Neuron (in vitro differentiated cells): ENCODE data around the gene IGFBP5.

ENCODE experiments used
- H2AFZ ChIP-seq: one replicate; pipeline ENCODE4 v1.6.1; 2013; ENCODE audit warnings: low read depth, mild to moderate bottlenecking, inconsistent platforms, low read length, moderate library complexity
- H3K27me3 ChIP-seq: one replicate; pipeline ENCODE4 v1.6.1; 2013; ENCODE audit warnings: low read length; ENCODE audit not compliant: insufficient read depth
- H3K36me3 ChIP-seq: one replicate; pipeline ENCODE4 v1.6.1; 2013; ENCODE audit warnings: low read length; ENCODE audit not compliant: insufficient read depth
- H3K4me1 ChIP-seq: one replicate; pipeline ENCODE4 v1.6.1; 2013; ENCODE audit warnings: low read length; ENCODE audit not compliant: insufficient read depth
- H3K4me3 ChIP-seq: 2 replicates; pipeline ENCODE4 v1.5.1; 2013; ENCODE audit warnings: mild to moderate bottlenecking, low read length, moderate library complexity
- H3K9me3 ChIP-seq: one replicate; pipeline ENCODE4 v1.6.1; 2013; ENCODE audit warnings: low read length

IGFBP5 gene

GRCh38 chr2:216727346-216728122, 32.2 kb upstream of the IGFBP5 start:
- Histone ChIP-seq H3K27me3 (no peaks in the 10 kb centered on the region), H3K36me3 (no peaks in the 10 kb centered on the region)

GRCh38 chr2:216724190-216724589, 28.8 kb upstream of the IGFBP5 start:
- Histone ChIP-seq H3K4me1 (no peaks in the 10 kb centered on the region), H3K36me3 (no peaks in the 10 kb centered on the region), H3K9me3 (no peaks in the 10 kb centered on the region), H3K4me3 (no peak overlapping the region), H3K27me3 (no peaks in the 10 kb centered on the region), H2AFZ (no peak overlapping the region)

More at GRCh38 chr2:216727346-216728122, 32.2 kb upstream of the IGFBP5 start:
- no peak overlapping the region for H3K4me3 ChIP-seq
- H2AFZ ChIP-seq = no peak overlapping the region
- no peaks in the 10 kb centered on the region for H3K9me3 ChIP-seq
- no peaks in the 10 kb centered on the region for H3K4me1 ChIP-seq

- Histone ChIP-seq H3K9me3 (no peaks in the 10 kb centered on the region), H2AFZ (no peak overlapping the region), H3K36me3 (no peaks in the 10 kb centered on the region), H3K27me3 (no peaks in the 10 kb centered on the region), H3K4me1 (no peaks in the 10 kb centered on the region), H3K4me3 (no peak overlapping the region)
These were observed 25.8 kb upstream of the IGFBP5 start for GRCh38 chr2:216721141-216721540.

GRCh38 chr2:216720722-216721121, 25.4 kb upstream of the IGFBP5 start:
- Histone ChIP-seq H3K36me3 (no peaks in the 10 kb centered on the region), H2AFZ (no peak overlapping the region), H3K4me3 (no peak overlapping the region), H3K27me3 (no peaks in the 10 kb centered on the region), H3K4me1 (no peaks in the 10 kb centered on the region), H3K9me3 (no peaks in the 10 kb centered on the region)

GRCh38 chr2:216717907-216718615, 22.7 kb upstream of the IGFBP5 start:
- Histone ChIP-seq H3K9me3 (no peaks in the 10 kb centered on the region), H3K36me3 (no peaks in the 10 kb centered on the region), H3K4me3 (no peak overlapping the region), H3K4me1 (peaks cover 12% of the 10 kb centered on the region), H3K27me3 (no peaks in the 10 kb centered on the region), H2AFZ (no peak overlapping the region)

- H3K4me3 ChIP-seq = no peak overlapping the region
- H2AFZ ChIP-seq = no peak overlapping the region
- H3K4me1 ChIP-seq = peaks cover 12% of the 10 kb centered on the region
- H3K36me3 ChIP-seq = no peaks in the 10 kb centered on the region
- no peaks in the 10 kb centered on the region for H3K27me3 ChIP-seq
- H3K9me3 ChIP-seq = no peaks in the 10 kb centered on the region
These were observed 22.1 kb upstream of the IGFBP5 start for GRCh38 chr2:216717491-216717901.

- no peak overlapping the region for H2AFZ ChIP-seq
- H3K9me3 ChIP-seq = no peaks in the 10 kb centered on the region
- H3K4me3 ChIP-seq = no peak overlapping the region
- H3K36me3 ChIP-seq = no peaks in the 10 kb centered on the region
- H3K27me3 ChIP-seq = no peaks in the 10 kb centered on the region
- peaks cover 14% of the 10 kb centered on the region for H3K4me1 ChIP-seq
These were observed 20.8 kb upstream of the IGFBP5 start for GRCh38 chr2:216716109-216716508.

GRCh38 chr2:216715402-216715974, 20.1 kb upstream of the IGFBP5 start:
- Histone ChIP-seq H3K36me3 (no peaks in the 10 kb centered on the region), H3K4me3 (no peak overlapping the region), H3K4me1 (peaks cover 17% of the 10 kb centered on the region), H3K9me3 (no peaks in the 10 kb centered on the region), H3K27me3 (no peaks in the 10 kb centered on the region), H2AFZ (no peak overlapping the region)

- no peaks in the 10 kb centered on the region for H3K27me3 ChIP-seq
These were observed 19.0 kb upstream of the IGFBP5 start for GRCh38 chr2:216714376-216714775.

GRCh38 chr2:216713691-216714336, 18.5 kb upstream of the IGFBP5 start:
- Histone ChIP-seq H2AFZ (no peak overlapping the region), H3K4me3 (no peak overlapping the region), H3K27me3 (no peaks in the 10 kb centered on the region), H3K36me3 (no peaks in the 10 kb centered on the region), H3K4me1 (peaks cover 17% of the 10 kb centered on the region), H3K9me3 (peaks cover under 1% of the 10 kb centered on the region)

More at GRCh38 chr2:216714376-216714775, 19.0 kb upstream of the IGFBP5 start:
- Histone ChIP-seq H3K4me3 (no peak overlapping the region), H3K4me1 (peaks cover 17% of the 10 kb centered on the region), H2AFZ (no peak overlapping the region), H3K9me3 (no peaks in the 10 kb centered on the region), H3K36me3 (no peaks in the 10 kb centered on the region)

GRCh38 chr2:216711348-216711747, 16.0 kb upstream of the IGFBP5 start:
- Histone ChIP-seq H3K4me3 (no peak overlapping the region), H3K9me3 (peaks cover 16% of the 10 kb centered on the region), H3K4me1 (peaks cover 17% of the 10 kb centered on the region), H3K36me3 (no peaks in the 10 kb centered on the region), H3K27me3 (no peaks in the 10 kb centered on the region), H2AFZ (no peak overlapping the region)

GRCh38 chr2:216710551-216711301, 15.4 kb upstream of the IGFBP5 start:
- Histone ChIP-seq H3K9me3 (peaks cover 16% of the 10 kb centered on the region), H3K4me3 (no peak overlapping the region), H3K4me1 (peaks cover 17% of the 10 kb centered on the region), H2AFZ (no peak overlapping the region), H3K27me3 (no peaks in the 10 kb centered on the region), H3K36me3 (no peaks in the 10 kb centered on the region)
